ENCODE results near the gene MRPL51.

The MRPL51 gene

GRCh38 chr12:6540181-6540877, 47.3 kb upstream of the MRPL51 start:
- DNase-seq: peak; percentile 62 to 69
- Histone ChIP-seq H2BK12ac (ENCODE audit: low read length) (no peak overlapping the region), H4K91ac (ENCODE audit: low read depth, low read length) (no peak overlapping the region), H3K4me2 (ENCODE audit: low read length) (no peak overlapping the region), H2BK5ac (ENCODE audit: low read depth, low read length, poor library complexity) (no peak overlapping the region), H3K36me3 (ENCODE audit: control insufficient read depth in 1 of 2, insufficient read depth in 2 of 2, low read length in 2 of 2) (peaks cover 36 to 40% of the 10 kb centered on the region in 2 experiments), H4K8ac (ENCODE audit: low read depth, low read length) (no peak overlapping the region), H4K12ac (ENCODE audit: low read depth, low read length) (no peak overlapping the region), H3K14ac (ENCODE audit: low read length) (peak overlapping the region; percentile 26), H3K9ac (ENCODE audit: low read length) (no peak overlapping the region), H2BK120ac (ENCODE audit: insufficient read depth, low read length, poor library complexity) (peak overlapping the region; percentile 28), H3K4ac (ENCODE audit: low read depth, low read length) (no peak overlapping the region), H3K79me1 (ENCODE audit: low read length) (peaks cover 2% of the 10 kb centered on the region), H3K4me3 (ENCODE audit: low read depth, low read length) (no peak overlapping the region), H3K9me3 (ENCODE audit: insufficient read depth, low read depth, low read length) (peaks cover 1% of the 10 kb centered on the region), H3K27ac (ENCODE audit: low read depth, low read length) (peak overlapping the region; percentile 11), H3K27me3 (ENCODE audit: insufficient read depth, low read length) (no peaks in the 10 kb centered on the region), H3K79me2 (ENCODE audit: control insufficient read depth, insufficient read depth, low read length, poor library complexity) (peaks cover 6% of the 10 kb centered on the region), H3K18ac (ENCODE audit: low read length) (no peak overlapping the region), H3K23ac (ENCODE audit: low read length) (no peak overlapping the region), H2AFZ (ENCODE audit: insufficient read depth, low read length, poor library complexity) (peak overlapping the region; percentile 30), H3K4me1 (ENCODE audit: control insufficient read depth in 1 of 2, insufficient read depth in 2 of 2, low read length in 2 of 2) (peaks cover 14 to 20% of the 10 kb centered on the region in 2 experiments), H2AK5ac (ENCODE audit: low read length) (no peak overlapping the region)
- WGBS (ENCODE audit: extremely low coverage, insufficient coverage, insufficient read length): no CpG with 5 or more reads among the region's 35 CpGs

- H3K23ac ChIP-seq (ENCODE audit: low read length): no peak overlapping the region
- no peaks in the 10 kb centered on the region for H3K27me3 ChIP-seq (ENCODE audit: insufficient read depth, low read length)
- H2AK5ac ChIP-seq (ENCODE audit: low read length): no peak overlapping the region
- H3K4ac ChIP-seq (ENCODE audit: low read depth, low read length): no peak overlapping the region
- H4K12ac ChIP-seq (ENCODE audit: low read depth, low read length): no peak overlapping the region
- DNase-seq: peak; percentile 45 to 60
- no peak overlapping the region for H3K18ac ChIP-seq (ENCODE audit: low read length)
- H3K36me3 ChIP-seq (ENCODE audit: control insufficient read depth in 1 of 2, insufficient read depth in 2 of 2, low read length in 2 of 2): peaks cover 39 to 46% of the 10 kb centered on the region in 2 experiments
- no peak overlapping the region for H2AFZ ChIP-seq (ENCODE audit: insufficient read depth, low read length, poor library complexity)
- H3K4me3 ChIP-seq (ENCODE audit: low read depth, low read length): no peak overlapping the region
- no peak overlapping the region for H3K14ac ChIP-seq (ENCODE audit: low read length)
- H3K27ac ChIP-seq (ENCODE audit: low read depth, low read length): no peak overlapping the region
- peaks cover 8% of the 10 kb centered on the region for H3K79me1 ChIP-seq (ENCODE audit: low read length)
- H2BK120ac ChIP-seq (ENCODE audit: insufficient read depth, low read length, poor library complexity): no peak overlapping the region
- H4K91ac ChIP-seq (ENCODE audit: low read depth, low read length): no peak overlapping the region
- peaks cover 12% of the 10 kb centered on the region for H3K79me2 ChIP-seq (ENCODE audit: control insufficient read depth, insufficient read depth, low read length, poor library complexity)
- H4K8ac ChIP-seq (ENCODE audit: low read depth, low read length): no peak overlapping the region
- H3K4me1 ChIP-seq (ENCODE audit: control insufficient read depth in 1 of 2, insufficient read depth in 2 of 2, low read length in 2 of 2): peaks cover 14 to 20% of the 10 kb centered on the region in 2 experiments
- no peak overlapping the region for H3K9ac ChIP-seq (ENCODE audit: low read length)
- no peak overlapping the region for H3K4me2 ChIP-seq (ENCODE audit: low read length)
- H2BK12ac ChIP-seq (ENCODE audit: low read length): no peak overlapping the region
- no peak overlapping the region for H2BK5ac ChIP-seq (ENCODE audit: low read depth, low read length, poor library complexity)
- WGBS (ENCODE audit: extremely low coverage, insufficient coverage, insufficient read length): no CpG with 5 or more reads among the region's 14 CpGs
- H3K9me3 ChIP-seq (ENCODE audit: insufficient read depth, low read depth, low read length): peaks cover 1% of the 10 kb centered on the region
These were observed 46.7 kb upstream of the MRPL51 start for GRCh38 chr12:6539707-6540134.

- WGBS (ENCODE audit: extremely low coverage, insufficient coverage, insufficient read length): no CpG with 5 or more reads among the region's 5 CpGs
These were observed 46.2 kb upstream of the MRPL51 start for GRCh38 chr12:6539314-6539682.

DNA sequence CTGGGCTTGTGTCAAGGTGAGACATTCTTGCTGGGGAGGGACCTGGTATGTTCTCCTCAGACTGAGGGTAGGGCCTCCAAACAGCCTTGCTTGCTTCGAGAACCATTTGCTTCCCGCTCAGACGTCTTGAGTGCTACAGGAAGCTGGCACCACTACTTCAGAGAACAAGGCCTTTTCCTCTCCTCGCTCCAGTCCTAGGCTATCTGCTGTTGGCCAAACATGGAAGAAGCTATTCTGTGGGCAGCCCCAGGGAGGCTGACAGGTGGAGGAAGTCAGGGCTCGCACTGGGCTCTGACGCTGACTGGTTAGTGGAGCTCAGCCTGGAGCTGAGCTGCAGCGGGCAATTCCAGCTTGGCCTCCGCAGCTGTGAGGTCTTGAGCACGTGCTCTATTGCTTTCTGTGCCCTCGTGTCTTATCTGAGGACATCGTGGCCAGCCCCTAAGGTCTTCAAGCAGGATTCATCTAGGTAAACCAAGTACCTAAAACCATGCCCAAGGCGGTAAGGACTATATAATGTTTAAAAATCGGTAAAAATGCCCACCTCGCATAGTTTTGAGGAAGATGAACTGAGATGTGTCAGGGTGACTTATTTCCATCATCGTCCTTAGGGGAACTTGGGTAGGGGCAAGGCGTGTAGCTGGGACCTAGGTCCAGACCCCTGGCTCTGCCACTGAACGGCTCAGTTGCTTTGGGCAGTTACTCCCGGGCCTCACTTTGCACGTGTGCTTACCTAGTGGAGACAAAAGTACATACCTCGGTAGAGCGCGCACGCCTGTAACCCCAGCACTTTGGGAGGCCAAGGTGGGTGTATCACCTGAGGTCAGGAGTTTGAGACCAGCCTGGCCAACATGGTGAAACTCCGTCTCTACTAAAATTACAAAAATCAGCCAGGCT, 45.6 kb upstream of the MRPL51 start:
- peak; percentile 49 to 63 for DNase-seq
- H3K9ac ChIP-seq (ENCODE audit: low read length): no peak overlapping the region
- H4K8ac ChIP-seq (ENCODE audit: low read depth, low read length): no peak overlapping the region
- H2AK5ac ChIP-seq (ENCODE audit: low read length): no peak overlapping the region
- no peak overlapping the region for H2BK5ac ChIP-seq (ENCODE audit: low read depth, low read length, poor library complexity)
- peaks cover 19% of the 10 kb centered on the region for H3K79me2 ChIP-seq (ENCODE audit: control insufficient read depth, insufficient read depth, low read length, poor library complexity)
- H3K4me2 ChIP-seq (ENCODE audit: low read length): no peak overlapping the region
- no peak overlapping the region for H3K23ac ChIP-seq (ENCODE audit: low read length)
- H3K4me1 ChIP-seq (ENCODE audit: control insufficient read depth in 1 of 2, insufficient read depth in 2 of 2, low read length in 2 of 2): peaks cover 14 to 20% of the 10 kb centered on the region in 2 experiments
- H3K4ac ChIP-seq (ENCODE audit: low read depth, low read length): no peak overlapping the region
- H3K18ac ChIP-seq (ENCODE audit: low read length): no peak overlapping the region
- no peak overlapping the region for H4K91ac ChIP-seq (ENCODE audit: low read depth, low read length)
- H2BK12ac ChIP-seq (ENCODE audit: low read length): no peak overlapping the region
- peaks cover 1% of the 10 kb centered on the region for H3K9me3 ChIP-seq (ENCODE audit: insufficient read depth, low read depth, low read length)
- H3K27me3 ChIP-seq (ENCODE audit: insufficient read depth, low read length): no peaks in the 10 kb centered on the region
- no peak overlapping the region for H2AFZ ChIP-seq (ENCODE audit: insufficient read depth, low read length, poor library complexity)
- H3K14ac ChIP-seq (ENCODE audit: low read length): no peak overlapping the region
- no CpG with 5 or more reads among the region's 24 CpGs for WGBS (ENCODE audit: extremely low coverage, insufficient coverage, insufficient read length)
- no peak overlapping the region for H2BK120ac ChIP-seq (ENCODE audit: insufficient read depth, low read length, poor library complexity)
- peaks cover 37 to 44% of the 10 kb centered on the region in 2 experiments for H3K36me3 ChIP-seq (ENCODE audit: control insufficient read depth in 1 of 2, insufficient read depth in 2 of 2, low read length in 2 of 2)
- H3K79me1 ChIP-seq (ENCODE audit: low read length): peaks cover 17% of the 10 kb centered on the region
- H3K27ac ChIP-seq (ENCODE audit: low read depth, low read length): no peak overlapping the region
- H3K4me3 ChIP-seq (ENCODE audit: low read depth, low read length): no peak overlapping the region
- H4K12ac ChIP-seq (ENCODE audit: low read depth, low read length): no peak overlapping the region

More at GRCh38 chr12:6539314-6539682, 46.2 kb upstream of the MRPL51 start:
- Histone ChIP-seq H3K4me2 (ENCODE audit: low read length) (no peak overlapping the region), H3K14ac (ENCODE audit: low read length) (no peak overlapping the region), H3K27me3 (ENCODE audit: insufficient read depth, low read length) (no peaks in the 10 kb centered on the region), H2BK120ac (ENCODE audit: insufficient read depth, low read length, poor library complexity) (no peak overlapping the region), H2AFZ (ENCODE audit: insufficient read depth, low read length, poor library complexity) (no peak overlapping the region), H3K23ac (ENCODE audit: low read length) (no peak overlapping the region), H3K27ac (ENCODE audit: low read depth, low read length) (no peak overlapping the region), H3K79me1 (ENCODE audit: low read length) (peaks cover 12% of the 10 kb centered on the region), H3K9ac (ENCODE audit: low read length) (no peak overlapping the region), H3K18ac (ENCODE audit: low read length) (no peak overlapping the region), H2AK5ac (ENCODE audit: low read length) (no peak overlapping the region), H2BK12ac (ENCODE audit: low read length) (no peak overlapping the region), H4K91ac (ENCODE audit: low read depth, low read length) (no peak overlapping the region), H3K36me3 (ENCODE audit: control insufficient read depth in 1 of 2, insufficient read depth in 2 of 2, low read length in 2 of 2) (peaks cover 37 to 44% of the 10 kb centered on the region in 2 experiments), H3K4me1 (ENCODE audit: control insufficient read depth in 1 of 2, insufficient read depth in 2 of 2, low read length in 2 of 2) (peaks cover 14 to 20% of the 10 kb centered on the region in 2 experiments), H3K4ac (ENCODE audit: low read depth, low read length) (no peak overlapping the region), H4K12ac (ENCODE audit: low read depth, low read length) (no peak overlapping the region), H3K79me2 (ENCODE audit: control insufficient read depth, insufficient read depth, low read length, poor library complexity) (peaks cover 15% of the 10 kb centered on the region), H3K4me3 (ENCODE audit: low read depth, low read length) (no peak overlapping the region), H2BK5ac (ENCODE audit: low read depth, low read length, poor library complexity) (no peak overlapping the region), H3K9me3 (ENCODE audit: insufficient read depth, low read depth, low read length) (peaks cover 1% of the 10 kb centered on the region), H4K8ac (ENCODE audit: low read depth, low read length) (no peak overlapping the region)
- no peak for DNase-seq
